Transverse colon (tissue), 4 donors: ENCODE measurements around the gene RPS15. TPM values are rescaled to one million over a fixed set of nuclear protein-coding genes. Genes with fewer than 3 reads are reported as not detected.
"Not testable (repeated sequence)": the region's sequence is repeated elsewhere in the genome, so short reads cannot be mapped to it uniquely, and the experiment has no call there.

Experiments
- DNase-seq: peaks from one replicate; pipeline ENCODE4 v3.0.0-alpha.2; 2019
- H3K27ac ChIP-seq, 4 donors: fragments of 200-600 bp; sonication (generic); 2 replicates each; pipeline ENCODE4 v1.5.1; 2016 to 2018; ENCODE audit warnings: inconsistent platforms in 4 of 4
- H3K27me3 ChIP-seq: fragments of 200-600 bp; sonication (generic); 2 replicates; pipeline ENCODE4 v1.5.1; 2017; ENCODE audit warnings: inconsistent platforms
- H3K36me3 ChIP-seq, 4 donors: fragments of 200-600 bp; sonication (generic); 2 replicates each; pipeline ENCODE4 v1.5.1; 2017 to 2019; ENCODE audit warnings: inconsistent platforms in 4 of 4
- H3K4me1 ChIP-seq, 4 donors: fragments of 200-600 bp; sonication (generic); 2 replicates each; pipeline ENCODE4 v1.5.1; 2017 to 2020; ENCODE audit warnings: inconsistent platforms in 4 of 4
- H3K4me3 ChIP-seq, 4 donors: fragments of 200-600 bp; sonication (generic); 1 replicate in 1 of 4; 2 replicates in 3 of 4; pipeline versions ENCODE4 v1.5.1 to v1.6.1; 2017 to 2019; ENCODE audit warnings: inconsistent platforms in 4 of 4
- H3K9me3 ChIP-seq, 2 donors: fragments of 200-600 bp; sonication (generic); 2 replicates each; pipeline ENCODE4 v1.5.1; 2017 to 2019; ENCODE audit warnings: inconsistent platforms in 2 of 2
- EP300 ChIP-seq: sonication (generic); formaldehyde crosslinking; IDR thresholded peaks from one replicate; pipeline ENCODE4 v1.6.1; 2017; ENCODE audit warnings: antibody characterized with exemption, low read depth
- POLR2A ChIP-seq: fragments of 450-650 bp; IDR thresholded peaks from one replicate; pipeline ENCODE4 v1.6.1; 2016; ENCODE audit warnings: antibody characterized with exemption, mild to moderate bottlenecking, moderate library complexity
- POLR2AphosphoS5 ChIP-seq, 3 donors: sonication (generic); formaldehyde crosslinking; IDR thresholded peaks; one replicate each; pipeline ENCODE4 v1.6.1; 2016; ENCODE audit warnings: antibody characterized with exemption in 3 of 3
- WGBS, 2 donors: methylation state at CpG; one replicate each; pipeline ENCODE4 v1.1.5; 2018; ENCODE audit warnings: low coverage in 1 of 2; 5-methylcytosine and 5-hydroxymethylcytosine counted together
- in situ Hi-C, 4 donors: fragments of 200-750 bp; cut with MboI; loops; one replicate each; pipeline versions ENCODE4 v1.15.0 to v1.15.1; 2017; ENCODE audit warnings: low sequenced_read_pairs in 3 of 4, low pct_ligation_motif_present in 1 of 4, low pct_unique_long_range_greater_than_20kb in 1 of 4
- intact Hi-C: fragments of 100-400 bp; cut with DNase I; formaldehyde crosslinking; loops from one replicate; pipeline ENCODE4 v1.15.1; 2023; ENCODE audit warnings: low total_unique reads
- total RNA-seq, 4 donors: library from RNA; depleted of rRNA; stranded (reverse); fragments of >200 nt; gene quantifications; one replicate each; pipeline ENCODE4 v1.1.0, GENCODE V29; 2016
- TF ChIP-seq, protein P1 (sequence below), 5 experiments: fragments of 200-600 bp in 3 of 5; fragments of 450-650 bp in 2 of 5; sonication (generic) in 3 of 5; IDR thresholded peaks; 1 replicate in 2 of 5; 2 replicates in 3 of 5; pipeline ENCODE4 v1.5.1; 2016 to 2017; ENCODE audit warnings: antibody characterized with exemption in 5 of 5, inconsistent platforms in 3 of 5, mild to moderate bottlenecking in 2 of 5, moderate library complexity in 1 of 5

The RPS15 gene
- total RNA-seq, 4 donors from 2014 or later, result 1,367 to 2,740 (median 2,511) TPM

DNA sequence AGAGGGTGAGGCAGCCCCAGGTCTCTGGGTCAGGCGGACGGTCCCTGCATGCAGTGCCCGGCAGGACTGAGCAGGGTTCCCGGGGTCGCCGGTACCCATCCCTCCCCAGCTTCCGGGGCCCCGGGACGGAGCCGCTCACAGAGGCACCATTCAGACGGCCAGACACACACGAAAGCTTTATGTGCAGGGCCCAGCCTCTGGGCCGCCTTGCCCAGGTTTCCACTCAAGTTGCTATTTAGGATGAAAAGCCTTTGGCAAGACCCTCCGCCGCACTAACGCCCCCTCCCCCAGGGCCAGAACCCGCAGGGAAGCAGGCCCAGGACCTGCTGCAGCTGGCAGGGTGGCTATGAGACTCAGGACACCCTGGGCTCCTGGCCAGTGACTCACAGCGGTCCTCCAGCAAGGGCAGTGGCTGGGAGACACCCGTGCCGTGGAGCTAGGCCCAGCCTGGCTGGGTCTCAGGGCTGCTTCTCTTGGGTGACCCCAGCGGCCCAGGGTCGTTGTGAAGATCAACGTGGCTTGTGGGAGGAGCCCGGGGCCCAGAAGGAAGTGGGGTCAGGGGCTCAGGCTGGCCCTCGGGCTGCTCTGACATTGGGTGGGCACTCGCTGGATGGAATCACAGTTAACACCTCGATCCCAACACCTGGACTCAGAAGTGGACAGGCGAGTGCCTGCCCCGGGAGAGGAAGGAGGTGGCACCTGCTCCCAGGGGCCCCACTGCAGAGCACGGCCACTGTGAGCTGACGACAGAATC lies 36.0 kb downstream of the RPS15 start:
- peaks cover 49% of the 10 kb centered on the region for H3K27me3 ChIP-seq

DNA sequence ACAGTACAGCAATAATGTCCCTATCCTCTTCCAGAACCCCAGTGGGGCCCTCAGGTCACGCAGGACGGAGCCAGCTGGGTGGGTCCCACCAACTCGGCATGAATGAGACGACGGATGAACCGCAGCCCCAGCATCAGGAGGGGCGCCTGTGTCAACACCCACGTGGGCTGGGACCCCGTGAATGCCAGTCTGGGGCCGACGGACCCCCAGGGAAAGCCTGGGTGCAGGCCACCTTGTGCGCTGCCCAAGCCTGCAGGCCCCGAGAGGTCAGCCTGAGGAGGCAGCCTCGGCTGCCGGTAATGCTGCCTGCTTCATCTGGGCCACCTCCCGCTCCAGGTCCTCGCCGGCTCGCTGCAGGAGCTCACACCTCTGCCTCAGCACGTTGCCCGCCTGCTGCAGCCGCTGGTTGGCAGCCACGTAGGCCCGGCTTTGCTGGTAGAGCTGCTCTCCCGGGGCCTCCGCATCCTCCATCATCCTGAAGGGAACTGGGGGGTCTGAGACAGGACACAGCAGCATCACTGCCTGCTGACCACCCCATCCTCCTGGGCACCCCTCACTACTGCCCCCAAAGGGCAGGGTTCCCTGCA lies 36.7 kb downstream of the RPS15 start:
- no peak for DNase-seq
- Histone ChIP-seq H3K27me3 (peaks cover 45% of the 10 kb centered on the region), H3K4me3 (no peak overlapping the region), H3K36me3 (peaks cover 0 to 6% (median 0%) of the 10 kb centered on the region in 4 donors), H3K9me3 (no peaks in the 10 kb centered on the region), H3K27ac (no peak overlapping the region), H3K4me1 (peaks cover 26 to 50% (median 41%) of the 10 kb centered on the region in 4 donors)
- no peak for TF ChIP-seq EP300
- no peak for TF ChIP-seq POLR2A
- TF ChIP-seq POLR2AphosphoS5 (IDR thresholded peaks at IDR 0.05), result no peak
- TF ChIP-seq, protein P1, sequence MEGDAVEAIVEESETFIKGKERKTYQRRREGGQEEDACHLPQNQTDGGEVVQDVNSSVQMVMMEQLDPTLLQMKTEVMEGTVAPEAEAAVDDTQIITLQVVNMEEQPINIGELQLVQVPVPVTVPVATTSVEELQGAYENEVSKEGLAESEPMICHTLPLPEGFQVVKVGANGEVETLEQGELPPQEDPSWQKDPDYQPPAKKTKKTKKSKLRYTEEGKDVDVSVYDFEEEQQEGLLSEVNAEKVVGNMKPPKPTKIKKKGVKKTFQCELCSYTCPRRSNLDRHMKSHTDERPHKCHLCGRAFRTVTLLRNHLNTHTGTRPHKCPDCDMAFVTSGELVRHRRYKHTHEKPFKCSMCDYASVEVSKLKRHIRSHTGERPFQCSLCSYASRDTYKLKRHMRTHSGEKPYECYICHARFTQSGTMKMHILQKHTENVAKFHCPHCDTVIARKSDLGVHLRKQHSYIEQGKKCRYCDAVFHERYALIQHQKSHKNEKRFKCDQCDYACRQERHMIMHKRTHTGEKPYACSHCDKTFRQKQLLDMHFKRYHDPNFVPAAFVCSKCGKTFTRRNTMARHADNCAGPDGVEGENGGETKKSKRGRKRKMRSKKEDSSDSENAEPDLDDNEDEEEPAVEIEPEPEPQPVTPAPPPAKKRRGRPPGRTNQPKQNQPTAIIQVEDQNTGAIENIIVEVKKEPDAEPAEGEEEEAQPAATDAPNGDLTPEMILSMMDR (IDR thresholded peaks at IDR 0.05), result no peak
- in situ Hi-C loops (no loop called here), intact Hi-C loops (no loop called here)
- 88 to 96% methylated on average over 4 to 24 of the region's 26 CpGs for WGBS, 2 donors

More for the DNA sequence above, 36.0 kb downstream of the RPS15 start:
- 84% methylated on average over 28 of the region's 31 CpGs; no CpG with 5 or more reads in 1 of the 2 donors for WGBS, 2 donors
- Histone ChIP-seq H3K9me3 (no peaks in the 10 kb centered on the region), H3K4me3 (no peak overlapping the region), H3K4me1 (peaks cover 24 to 47% (median 39%) of the 10 kb centered on the region in 4 donors), H3K27ac (no peak overlapping the region), H3K36me3 (peaks cover 0 to 6% (median 0%) of the 10 kb centered on the region in 4 donors)
- no peak for DNase-seq
- in situ Hi-C loops (no loop called here), intact Hi-C loops (no loop called here)
- TF ChIP-seq EP300 (no peak), POLR2AphosphoS5 (IDR thresholded peaks at IDR 0.05) (no peak), POLR2A (no peak)
- TF ChIP-seq, protein P1 (IDR thresholded peaks at IDR 0.05), result no peak

DNA sequence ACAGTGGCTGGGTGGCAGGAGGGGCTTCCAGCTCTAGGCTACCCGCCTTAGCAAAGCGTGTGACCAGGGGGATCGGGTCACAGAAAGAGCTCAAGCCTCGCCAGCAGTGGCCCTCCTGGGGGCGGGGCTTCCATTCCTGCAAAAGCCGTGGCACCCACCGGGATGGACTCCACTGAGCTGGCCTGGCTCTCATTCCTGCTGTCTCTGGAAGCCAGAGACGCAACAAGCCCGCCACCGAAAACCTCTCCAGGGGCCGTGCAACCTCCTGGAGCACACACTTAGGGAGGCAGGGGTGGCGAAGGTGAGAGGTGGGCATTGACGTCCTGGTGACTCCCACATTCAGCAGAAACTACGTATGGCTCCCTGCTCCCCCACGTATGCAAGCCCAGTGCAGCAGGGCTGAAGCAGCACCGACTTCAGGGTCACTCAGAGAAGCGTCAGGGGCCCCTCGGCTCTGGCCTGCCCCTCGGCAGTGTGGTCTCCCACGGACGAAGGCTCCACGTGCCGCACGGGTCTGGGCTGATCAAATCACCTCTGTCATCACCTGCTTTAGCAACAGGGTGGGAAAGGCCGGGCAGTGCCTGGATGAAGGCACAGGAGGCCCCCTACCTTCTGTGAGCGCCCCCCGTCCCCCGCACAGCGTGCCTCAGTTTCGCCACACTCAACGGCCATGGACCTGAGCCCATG lies 37.7 kb downstream of the RPS15 start:
- in situ Hi-C loops, result no loop called here

DNA sequence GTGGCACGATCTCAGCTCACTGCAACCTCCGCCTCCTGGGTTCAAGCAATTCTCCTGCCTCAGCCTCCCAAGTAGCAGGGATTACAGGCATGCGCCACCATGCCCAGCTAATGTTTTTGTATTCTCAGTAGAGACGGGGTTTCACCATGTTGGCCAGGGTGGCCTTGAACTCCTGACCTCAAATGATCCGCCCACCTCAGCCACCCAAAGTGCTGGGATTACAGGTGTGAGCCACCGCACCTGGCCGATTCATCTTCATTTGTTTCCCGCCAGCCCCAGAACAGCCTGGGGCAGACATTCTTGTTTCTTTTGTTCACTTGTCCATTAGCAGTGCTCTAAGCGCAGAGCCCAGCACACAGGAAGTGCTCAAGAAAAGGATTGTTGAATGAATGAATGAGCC lies 38.9 kb downstream of the RPS15 start:
- 91 to 93% methylated on average over 6 to 9 of the region's 9 CpGs for WGBS, 2 donors
- in situ Hi-C loops, DNase-seq, H3K9me3 ChIP-seq, intact Hi-C loops, H3K27ac ChIP-seq, H3K4me3 ChIP-seq, H3K36me3 ChIP-seq: not testable (repeated sequence)
- Histone ChIP-seq H3K27me3 (peaks cover 23% of the 10 kb centered on the region), H3K4me1 (peaks cover 10 to 29% (median 22%) of the 10 kb centered on the region in 4 donors)

More for the DNA sequence above, 37.7 kb downstream of the RPS15 start:
- Histone ChIP-seq H3K9me3 (no peaks in the 10 kb centered on the region), H3K4me3 (no peak overlapping the region), H3K4me1 (peaks cover 16 to 40% (median 31%) of the 10 kb centered on the region in 4 donors), H3K27me3 (peaks cover 34% of the 10 kb centered on the region), H3K36me3 (peaks cover 0 to 6% (median 0%) of the 10 kb centered on the region in 4 donors), H3K27ac (no peak overlapping the region)
- DNase-seq, result no peak
- WGBS, 2 donors, result 89% methylated on average over 25 of the region's 31 CpGs; no CpG with 5 or more reads in 1 of the 2 donors
- no peak for TF ChIP-seq EP300
- TF ChIP-seq POLR2A, result no peak
- TF ChIP-seq POLR2AphosphoS5 (IDR thresholded peaks at IDR 0.05), result no peak
- TF ChIP-seq, protein P1 (IDR thresholded peaks at IDR 0.05), result no peak
- intact Hi-C loops, result no loop called here
